Activated T-cell treated with anti-CD3 and anti-CD28 coated beads, Interleukin-2, amount 50 U/mL, for 48 hours (primary cell): Measurements from ENCODE around the gene SMDT1.
A peak's percentile ranks its signal among the peaks of the same experiment; 100 is the strongest.
"Not testable (repeated sequence)": the region's sequence is repeated elsewhere in the genome, so short reads cannot be mapped to it uniquely, and the experiment has no call there.

Experiments
- DNase-seq, 2 experiments: peaks; one replicate each; pipeline ENCODE4 v3.0.0-alpha.2; 2020

SMDT1 gene

DNA sequence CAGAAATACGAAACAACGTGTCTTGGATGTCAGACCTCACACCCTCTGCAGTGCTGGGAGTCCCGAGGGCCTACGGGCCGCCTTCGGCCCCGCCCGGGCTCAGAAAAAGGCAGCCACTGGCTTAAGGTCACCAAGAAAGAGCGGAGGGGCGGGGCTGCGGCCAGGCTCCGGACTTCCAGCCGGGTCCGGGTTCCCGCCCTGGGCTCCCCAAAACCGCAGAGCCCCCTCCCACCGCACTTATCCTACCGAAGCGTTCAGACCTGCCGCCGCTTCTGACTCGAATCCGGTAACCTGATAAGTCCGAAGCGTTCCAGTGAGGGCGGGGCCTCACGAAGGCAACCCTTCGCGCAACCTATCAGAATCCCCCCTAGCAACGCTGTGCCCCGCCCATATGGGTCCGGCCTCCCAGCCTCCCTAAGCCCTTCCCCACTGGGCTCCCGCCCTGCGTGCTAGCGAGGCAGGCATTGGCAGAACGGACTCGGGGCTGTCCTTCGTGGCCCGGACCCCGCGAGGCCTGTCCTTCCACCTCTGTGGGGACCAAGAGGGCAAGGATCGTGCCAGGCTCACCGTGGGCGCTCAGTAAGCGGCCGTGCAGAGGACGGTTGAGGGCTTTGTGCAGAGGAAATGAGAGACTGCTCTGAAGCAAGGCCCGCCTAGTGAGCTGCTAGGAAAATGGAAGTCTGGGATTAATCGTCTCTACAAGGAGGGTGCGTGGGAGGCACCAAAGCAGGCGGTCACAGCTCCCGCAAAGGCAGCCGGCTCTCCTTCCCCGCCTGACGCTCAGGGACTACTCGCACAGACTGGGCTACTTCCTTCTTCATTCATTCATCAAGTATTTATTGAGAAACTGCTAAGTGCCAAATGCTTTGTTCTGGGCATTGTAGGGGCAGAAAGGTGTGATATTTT, 8.7 kb upstream of the SMDT1 start, which contains the start of gene NAGA:
NAGA (minus strand) TSS at position 296 of the 906 bp plus-strand sequence. CDS start 515 bp downstream, outside the sequence.
- peak; percentile 92 to 94 for DNase-seq

DNA sequence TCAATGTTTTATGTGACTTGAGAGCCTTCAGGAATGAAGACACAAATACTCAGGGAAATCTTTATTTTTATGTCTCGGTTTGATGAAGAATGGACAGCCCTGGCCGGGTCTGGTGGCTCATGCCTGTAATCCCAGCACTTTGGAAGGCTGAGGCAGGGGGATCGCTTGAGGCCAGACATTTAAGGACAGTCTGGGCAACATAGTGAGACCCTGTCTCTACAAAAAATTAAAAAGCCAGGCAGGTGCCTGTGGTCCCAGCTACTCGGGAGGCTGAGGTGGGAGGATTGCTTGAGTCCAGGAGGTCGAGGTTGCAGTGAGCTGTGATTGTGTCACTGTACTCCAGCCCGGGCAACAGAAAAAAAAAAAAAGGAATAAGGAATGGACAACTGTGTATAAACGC, 8.0 kb upstream of the SMDT1 start:
- DNase-seq: peak in 1 of 2 experiments; percentile 17

DNA sequence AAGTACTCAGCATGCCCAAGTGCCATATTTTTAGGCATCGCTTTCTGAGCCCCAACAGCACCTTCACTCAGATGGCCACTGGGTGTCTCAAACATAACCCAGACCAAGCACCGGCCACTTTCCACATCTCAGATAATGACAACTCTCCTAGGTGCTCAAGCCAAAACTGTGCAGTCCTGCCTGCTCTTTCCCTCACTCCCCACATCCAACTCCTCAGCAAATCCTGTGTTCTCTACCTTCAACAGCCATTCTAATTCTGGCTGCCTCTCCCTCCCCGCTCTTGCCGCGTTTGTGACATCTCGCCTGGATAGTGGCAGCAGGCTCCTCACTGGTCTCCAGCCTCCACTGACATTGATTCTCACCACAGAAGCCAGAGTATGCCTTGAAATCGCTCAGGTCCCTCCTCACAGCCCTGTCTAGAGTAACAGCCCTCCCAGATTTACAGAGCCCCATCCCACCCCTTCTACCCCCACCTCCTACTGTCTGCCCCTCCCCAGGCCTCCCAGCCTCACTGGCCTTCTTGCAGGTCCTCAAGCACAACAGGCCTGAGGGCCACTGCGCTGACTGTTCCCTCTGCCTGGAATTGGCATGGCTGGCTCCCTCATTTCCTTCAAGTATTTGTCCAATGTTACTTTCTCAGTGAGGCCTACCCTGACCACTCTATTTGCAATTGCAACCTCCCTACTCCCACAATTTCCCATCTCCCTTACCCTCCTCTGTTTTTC, 6.7 kb upstream of the SMDT1 start:
- DNase-seq: peak in 1 of 2 experiments; percentile 19

DNA sequence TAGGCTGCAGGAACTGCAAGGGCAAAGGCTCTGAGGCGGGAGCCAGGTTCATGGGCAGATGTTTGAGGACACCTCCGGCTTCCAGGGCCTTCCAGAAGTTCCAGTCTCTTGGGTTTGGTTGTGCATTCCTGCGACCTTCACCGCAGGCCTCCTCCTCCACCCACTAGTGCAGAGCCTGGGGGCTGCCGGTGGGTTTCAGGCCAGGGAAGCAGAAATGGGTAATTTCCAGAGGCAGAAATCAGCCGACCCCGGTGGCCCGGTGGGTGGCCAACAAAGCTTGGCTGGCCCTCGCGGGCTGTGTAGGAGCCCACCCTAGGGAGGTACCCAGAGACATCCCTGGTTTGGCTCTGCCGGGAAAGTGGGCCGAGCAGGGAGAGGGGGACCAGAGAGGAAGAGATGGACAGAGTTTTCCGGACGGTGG, 5.9 kb upstream of the SMDT1 start:
- peak in 1 of 2 experiments; percentile 20 for DNase-seq

DNA sequence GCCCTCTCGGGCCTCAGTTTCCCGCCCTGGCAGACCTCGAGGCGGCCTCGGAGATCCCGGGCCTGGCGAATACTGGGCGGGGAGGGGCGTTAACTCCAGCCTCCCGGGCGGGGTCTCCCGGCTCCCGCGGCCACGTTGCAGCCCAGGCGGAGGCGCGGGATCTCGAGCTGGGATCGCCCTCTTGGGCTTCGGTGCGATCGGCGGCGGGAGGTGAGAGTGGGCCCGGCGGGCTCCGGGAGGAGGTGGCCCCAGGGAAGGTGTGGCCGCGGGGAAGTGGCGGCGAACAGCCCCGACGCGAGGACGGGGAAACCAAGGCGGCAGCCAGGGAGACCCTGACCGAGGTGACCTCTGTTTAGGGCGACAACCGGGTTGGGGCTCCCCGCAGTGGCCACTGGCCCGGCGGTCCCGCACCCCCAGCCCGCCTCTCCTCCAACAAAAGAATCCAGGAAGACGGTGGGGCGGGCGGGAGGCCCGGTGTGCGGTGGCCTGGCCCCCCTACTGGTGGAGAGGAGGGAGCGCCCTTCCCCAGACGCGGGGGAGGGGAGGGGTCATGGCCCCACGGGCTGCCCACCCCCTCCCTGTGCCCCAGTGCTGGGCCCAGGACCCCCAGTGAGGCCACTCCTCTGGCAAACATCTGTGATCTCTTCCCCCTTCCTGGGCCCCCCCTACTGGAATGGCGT, 5.2 kb upstream of the SMDT1 start, which contains the start of gene PHETA2:
PHETA2 (plus strand) TSS at position 117 of the 680 bp plus-strand sequence. CDS start 3,046 bp downstream, outside the sequence.
- peak; percentile 69 to 78 for DNase-seq

DNA sequence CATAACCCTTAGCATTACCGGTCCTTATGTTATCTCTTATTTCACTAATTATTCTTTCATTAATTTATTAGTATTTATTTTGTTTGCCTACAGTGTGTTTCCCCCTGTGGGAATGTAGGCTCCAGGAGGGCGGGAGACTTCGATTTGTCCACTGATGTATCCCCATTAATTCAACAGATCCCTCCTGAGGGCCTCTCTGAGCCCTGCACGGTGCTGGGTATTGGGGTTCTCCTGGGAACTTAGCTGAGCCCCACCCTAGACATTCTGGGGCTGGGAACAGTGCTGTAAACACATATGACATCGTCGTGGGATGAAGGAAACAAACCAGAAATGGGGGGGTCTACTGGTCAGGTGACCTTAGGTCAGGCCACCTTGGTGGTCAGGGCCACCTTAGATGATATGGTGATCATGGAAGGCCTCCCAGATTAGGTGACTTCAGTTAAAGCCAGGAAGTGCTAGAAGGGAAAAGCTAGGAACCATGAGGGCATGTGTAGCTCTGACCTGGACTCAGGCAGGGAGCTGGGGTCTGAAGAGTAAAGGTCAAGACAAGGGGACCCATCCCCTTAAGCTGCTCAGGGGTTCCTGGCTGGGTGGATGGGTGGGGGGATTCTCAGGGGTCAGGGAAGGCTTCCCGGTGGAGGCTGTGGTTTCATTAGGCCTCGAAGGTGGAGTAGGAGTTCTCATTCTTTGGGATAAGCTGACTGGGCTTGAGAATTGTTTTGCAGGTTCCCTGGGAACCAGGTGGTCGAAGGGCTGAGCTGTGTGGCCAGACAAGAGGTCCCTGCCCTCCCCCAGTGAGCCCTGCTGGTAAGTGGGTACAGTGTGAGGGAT, 4.4 kb upstream of the SMDT1 start:
- no peak for DNase-seq

DNA sequence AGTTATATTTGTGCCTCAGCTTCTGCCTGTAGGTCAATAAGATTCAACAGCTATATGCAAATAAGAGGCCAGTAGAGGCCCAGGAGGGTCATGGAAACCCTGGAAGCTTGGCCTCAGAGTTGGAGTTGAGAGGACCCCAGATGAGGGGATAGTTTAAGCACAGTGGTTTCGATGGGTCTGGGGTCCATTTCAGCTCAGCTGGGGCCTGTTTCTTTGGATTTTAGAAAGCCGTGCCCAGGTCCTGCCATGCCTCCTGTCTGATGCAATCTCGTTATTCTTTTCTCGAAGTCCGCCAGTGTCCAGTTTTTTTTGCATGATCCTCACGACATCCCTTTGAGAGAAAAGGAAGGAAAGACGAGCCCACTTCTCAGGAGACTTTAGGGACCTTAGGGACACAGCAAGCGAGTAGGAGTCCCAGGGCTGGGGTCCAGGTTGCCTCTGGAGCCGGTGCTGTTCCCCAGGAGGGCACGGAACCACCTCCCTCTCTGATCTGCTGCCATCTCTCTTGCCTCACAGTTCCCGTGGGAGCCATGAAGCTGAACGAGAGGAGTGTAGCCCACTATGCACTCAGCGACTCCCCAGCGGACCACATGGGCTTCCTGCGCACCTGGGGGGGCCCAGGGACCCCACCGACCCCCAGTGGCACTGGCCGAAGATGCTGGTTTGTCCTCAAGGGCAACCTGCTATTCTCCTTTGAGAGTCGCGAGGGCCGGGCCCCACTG, 2.6 kb upstream of the SMDT1 start:
- DNase-seq: no peak

DNA sequence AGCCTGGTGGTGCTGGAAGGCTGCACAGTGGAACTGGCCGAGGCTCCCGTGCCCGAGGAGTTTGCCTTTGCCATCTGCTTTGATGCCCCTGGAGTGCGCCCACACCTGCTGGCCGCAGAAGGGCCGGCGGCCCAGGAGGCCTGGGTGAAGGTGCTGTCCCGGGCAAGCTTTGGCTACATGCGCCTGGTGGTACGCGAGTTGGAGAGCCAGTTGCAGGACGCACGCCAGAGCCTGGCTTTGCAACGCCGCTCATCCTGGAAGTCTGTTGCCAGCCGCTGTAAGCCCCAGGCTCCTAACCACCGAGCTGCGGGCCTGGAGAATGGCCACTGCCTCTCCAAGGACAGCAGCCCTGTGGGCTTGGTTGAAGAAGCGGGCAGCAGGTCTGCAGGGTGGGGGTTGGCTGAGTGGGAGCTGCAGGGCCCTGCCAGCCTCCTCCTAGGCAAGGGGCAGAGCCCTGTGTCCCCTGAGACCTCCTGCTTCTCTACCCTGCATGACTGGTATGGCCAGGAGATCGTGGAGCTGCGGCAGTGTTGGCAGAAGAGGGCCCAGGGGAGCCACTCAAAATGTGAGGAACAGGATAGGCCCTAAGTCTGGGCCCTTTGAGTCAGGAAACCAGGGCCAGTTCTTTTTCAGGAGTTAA, 1.9 kb upstream of the SMDT1 start:
- no peak for DNase-seq

DNA sequence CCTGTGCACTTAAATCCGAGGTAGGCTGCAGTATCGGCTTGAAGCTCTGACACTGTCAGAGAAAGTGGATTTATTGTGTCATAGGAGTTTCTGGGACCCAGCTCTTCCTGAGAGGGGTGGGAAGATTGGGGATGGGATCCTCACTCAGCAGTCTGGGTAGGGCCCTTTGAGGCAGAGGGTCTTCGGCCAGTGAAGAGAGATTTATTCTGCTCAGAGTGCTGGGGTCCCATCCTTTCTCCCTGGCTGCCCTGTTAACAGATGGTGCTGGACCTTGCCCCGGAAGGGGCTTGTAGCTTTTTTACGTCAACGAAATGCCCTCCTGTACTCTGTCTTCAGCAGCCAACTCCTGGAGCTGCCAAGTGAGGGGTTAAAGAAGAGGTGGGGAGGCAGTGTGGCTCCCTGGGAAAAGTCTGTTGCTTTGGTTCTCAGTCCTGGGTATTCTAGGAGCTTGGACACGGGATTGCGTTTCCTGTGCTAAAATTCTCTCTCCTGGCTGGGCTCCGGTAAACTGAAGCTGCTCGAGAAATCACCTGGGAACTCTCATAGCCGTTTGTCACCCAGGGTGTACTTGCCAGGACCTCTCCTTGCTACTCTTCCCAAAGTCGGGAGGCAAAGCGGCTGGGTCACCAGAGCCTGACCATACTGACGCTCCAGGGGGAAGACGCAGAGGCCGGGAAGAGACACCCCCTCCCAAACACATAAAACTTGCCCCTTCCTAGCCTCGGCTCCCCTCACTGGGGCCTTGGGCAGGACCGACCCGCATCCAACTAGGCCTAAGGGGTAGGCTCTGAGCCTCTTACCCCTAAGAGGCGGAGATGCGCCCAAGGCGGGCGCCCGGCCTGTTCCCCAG, 806 bp upstream of the SMDT1 start:
- no peak for DNase-seq

DNA sequence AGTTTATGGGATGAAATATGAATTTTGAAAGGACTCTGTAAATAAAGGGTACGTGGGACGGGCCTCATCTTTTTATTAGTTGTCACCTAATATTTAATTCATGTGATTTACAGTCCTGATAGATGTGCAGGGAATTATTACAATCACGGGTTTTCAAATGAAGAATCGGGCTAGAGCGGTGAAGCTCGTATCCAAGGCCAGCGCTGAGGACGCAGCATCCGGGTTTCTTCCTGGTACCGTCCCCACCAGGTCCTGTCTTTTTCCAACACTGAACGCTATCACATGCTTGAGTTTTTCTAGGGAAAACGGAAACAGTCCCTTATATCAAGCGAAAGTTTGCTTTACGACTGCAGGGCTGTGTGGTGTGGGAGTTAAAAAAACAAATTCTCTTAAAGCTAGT, 787 bp downstream of the SMDT1 start:
- peak in 1 of 2 experiments; percentile 20 for DNase-seq

DNA sequence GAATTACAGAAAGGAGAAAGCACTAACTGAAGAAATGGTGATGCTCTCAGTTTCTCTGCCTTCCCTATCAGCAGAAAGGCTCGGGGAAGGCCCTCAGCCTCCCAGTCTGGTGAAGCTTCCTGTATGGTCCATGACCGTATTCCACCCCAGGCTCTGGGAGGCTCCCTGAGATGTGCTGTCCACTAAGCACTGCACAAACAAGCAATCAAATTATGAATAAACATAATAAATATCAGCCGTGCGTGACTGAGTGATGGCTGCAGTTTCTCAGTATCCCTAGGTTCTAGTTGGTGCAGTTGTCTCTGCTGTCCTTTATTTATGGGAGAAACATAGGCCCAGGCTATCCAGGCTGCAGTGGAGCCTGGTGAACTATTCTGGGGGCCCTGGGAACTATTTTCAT, 3.6 kb downstream of the SMDT1 start:
- no peak for DNase-seq

DNA sequence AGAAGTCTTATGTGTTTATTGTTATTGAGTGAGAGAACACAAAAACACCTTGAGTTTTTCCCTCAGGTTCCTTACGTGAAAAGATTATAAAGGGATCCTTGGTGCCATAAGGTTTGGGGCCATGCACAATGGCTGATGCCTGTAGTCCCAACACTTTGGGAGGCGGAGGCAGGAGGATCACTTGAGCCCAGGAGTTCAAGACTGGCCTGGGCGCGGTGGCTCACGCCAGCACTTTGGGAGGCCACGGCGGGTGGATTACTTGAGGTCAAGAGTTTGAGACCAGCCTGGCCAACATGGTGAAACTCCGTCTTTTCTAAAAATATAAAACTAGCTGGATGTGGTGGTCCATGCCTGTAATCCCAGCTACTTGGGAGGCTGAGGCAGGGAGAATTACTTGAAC, 5.4 kb downstream of the SMDT1 start:
- no peak for DNase-seq

DNA sequence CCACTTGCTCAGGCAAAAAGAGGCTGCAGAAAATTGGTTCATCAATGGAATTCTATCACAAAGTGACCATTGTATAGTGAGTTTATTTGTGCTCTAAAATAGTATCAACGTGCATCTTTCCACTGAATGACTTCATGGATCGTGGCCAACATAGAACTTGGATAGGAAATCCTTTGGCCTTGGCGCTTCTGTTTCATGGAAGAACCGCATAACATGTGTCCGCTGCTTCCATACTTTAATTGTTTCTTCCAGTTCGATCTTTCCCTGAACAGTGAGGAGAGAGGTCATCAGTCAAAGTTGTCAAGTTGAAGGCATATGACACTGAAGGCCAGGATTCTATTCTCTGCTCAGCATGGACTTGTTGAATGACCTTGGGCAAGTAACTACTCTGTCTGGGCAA, 6.6 kb downstream of the SMDT1 start:
- DNase-seq: no peak

DNA sequence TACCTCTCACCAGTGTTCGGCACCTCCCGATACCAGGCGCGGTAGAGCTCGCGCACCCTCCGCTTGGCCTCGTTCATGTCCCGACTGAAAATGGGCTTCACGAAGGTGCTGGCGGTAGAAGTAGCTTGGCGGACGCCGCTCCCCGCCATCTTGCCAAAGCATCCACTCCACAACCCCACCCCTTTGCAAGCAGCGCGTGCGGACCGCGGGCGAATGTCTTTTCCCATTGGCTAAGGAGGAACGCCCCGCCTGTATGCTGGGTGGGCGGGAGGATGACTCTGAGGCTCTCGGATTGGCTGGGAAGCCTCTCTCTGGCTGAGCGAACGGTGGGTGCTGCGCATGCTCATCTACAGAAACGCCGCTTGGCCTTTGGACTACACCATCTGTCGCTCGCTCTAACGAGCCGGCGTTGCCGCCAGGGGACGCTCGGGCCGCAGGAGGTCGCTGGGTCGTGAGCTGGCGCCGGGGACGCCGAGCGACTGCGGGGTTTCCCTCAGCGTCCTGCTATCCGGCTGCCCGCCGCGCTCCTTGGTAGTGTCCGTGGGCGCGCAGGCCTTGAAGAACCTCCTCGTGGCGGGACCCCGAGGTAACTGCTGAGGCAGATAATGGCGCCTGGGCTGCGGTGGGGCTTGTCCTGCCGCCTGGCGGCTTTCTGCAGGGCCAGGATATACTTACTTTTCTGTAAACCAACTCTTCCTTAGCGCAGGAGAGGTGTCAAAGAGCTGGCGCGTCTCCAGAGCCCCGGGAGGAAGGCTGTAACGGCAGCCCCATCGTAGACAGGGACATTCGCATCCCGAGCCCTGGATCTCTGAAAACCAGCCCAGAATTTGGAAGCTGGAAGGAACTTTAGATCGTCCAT, 11.3 kb downstream of the SMDT1 start, which contains the start of gene NDUFA6:
NDUFA6 (minus strand) TSS at position 177 of the 859 bp plus-strand sequence; CDS start at position 149, 28 bp downstream.
- peak; percentile 98 to 99 for DNase-seq

DNA sequence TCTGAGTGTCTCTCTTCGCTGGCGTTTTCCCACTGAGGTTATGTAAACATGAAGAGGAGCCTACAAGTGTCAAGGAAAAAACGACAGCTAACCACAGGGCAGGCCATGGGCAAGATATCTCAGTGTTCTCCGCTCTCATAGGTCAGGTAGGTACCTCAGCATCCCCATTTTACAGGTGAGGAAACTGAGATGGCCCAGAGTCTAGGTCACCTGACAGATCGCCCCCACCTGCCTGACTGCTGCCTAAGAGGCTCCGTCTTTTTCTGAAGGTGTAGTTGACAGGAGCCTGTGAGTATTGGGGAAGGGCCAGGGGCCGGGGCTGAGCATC, 11.9 kb downstream of the SMDT1 start:
- DNase-seq: no peak

DNA sequence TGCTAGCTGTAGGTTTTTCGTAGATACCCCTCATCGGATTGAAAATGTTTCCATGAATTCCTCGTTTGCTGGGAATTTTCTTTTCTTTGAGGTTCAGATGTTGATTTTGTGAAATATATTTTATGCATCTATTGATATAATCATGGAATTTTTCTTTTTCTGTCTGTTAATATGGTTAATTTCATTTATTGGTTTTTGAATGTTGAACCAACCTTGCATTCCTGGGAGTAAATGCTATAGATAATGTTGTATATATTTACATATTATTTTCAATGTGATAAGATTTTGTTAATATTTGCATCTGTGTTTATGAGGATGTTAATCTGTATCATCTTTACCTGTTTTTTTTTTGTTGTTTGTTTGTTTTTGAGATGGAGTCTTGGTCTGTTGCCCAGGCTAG, 21.7 kb downstream of the SMDT1 start:
- DNase-seq: no peak

DNA sequence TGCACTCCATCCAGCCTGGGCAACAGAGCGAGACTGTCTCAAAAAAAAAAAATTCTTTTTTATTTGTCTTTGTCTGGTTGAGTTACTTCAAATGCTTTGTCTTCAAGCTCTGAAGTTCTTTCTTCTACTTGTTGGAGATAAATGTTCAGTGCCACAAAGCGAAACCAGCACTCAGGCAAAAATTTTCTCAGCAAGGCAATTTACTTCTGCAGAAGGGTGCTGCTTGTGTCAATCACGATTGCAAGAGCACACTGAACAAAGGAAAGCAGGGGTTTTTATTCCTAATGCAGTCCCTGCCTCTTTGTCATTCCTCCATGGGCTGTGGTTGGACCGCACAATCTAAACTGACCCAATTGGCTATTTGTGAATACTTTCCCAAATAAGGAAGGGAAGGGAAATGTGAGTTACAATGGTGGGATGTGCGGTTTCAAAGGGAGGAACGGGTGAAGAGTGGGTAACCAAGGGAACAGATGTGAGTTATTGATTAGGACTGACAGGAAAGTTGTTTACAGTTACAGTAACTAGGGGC, 24.9 kb downstream of the SMDT1 start:
- not testable (repeated sequence) for DNase-seq

DNA sequence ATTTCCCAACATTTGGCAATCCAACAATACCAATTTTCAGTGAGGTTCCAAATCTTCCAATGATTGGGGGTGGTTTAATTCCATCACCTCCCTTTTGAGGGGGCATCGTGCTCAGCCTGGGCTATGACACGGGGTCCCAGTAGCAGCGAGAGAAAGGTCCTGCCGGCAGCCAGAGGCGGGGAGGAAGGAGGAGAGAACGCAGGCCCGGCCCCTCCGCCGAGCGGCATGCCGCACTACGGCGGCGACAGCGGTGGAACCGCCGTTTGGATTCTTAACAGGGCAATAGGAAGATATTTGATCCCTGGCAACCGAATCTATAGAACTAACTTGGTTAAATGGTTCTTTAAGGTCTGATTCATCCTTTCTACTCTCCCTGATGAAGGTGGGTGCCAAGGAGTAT, 29.3 kb downstream of the SMDT1 start:
- no peak for DNase-seq

DNA sequence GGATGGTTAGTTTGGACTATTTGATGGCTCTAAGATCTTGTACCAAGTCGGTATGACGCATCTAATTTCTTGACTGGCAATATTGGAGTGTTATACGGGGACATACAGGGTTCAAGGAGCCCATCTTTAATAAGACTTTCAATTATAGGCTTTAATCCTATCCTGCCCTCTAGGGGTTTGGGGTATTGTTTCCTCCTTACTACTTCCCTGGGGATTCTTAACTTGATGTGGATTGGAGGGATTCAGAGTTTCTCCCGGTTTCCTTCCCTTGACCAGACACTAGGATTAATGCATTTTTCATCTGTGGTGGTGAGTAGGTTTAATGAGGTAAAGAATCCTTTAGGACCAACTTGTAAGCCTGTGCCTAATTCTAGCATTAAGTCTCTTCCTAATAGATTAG, 32.3 kb downstream of the SMDT1 start:
- no peak for DNase-seq
